Vagina (tissue), 2 donors: ENCODE data around the gene ITGA11.

Experiments used
- CTCF ChIP-seq, 3 experiments: fragments of 450-650 bp in 2 of 3; fragments of 200-600 bp in 1 of 3; sonication (generic) in 1 of 3; IDR thresholded peaks; one replicate each; pipeline ENCODE4 v1.5.1; 2017 to 2019; ENCODE audit warnings: antibody characterized with exemption in 3 of 3, mild to moderate bottlenecking in 2 of 3, moderate library complexity in 2 of 3
- POLR2A ChIP-seq, 2 donors: fragments of 450-650 bp; IDR thresholded peaks; one replicate each; pipeline ENCODE4 v1.6.1; 2017; ENCODE audit warnings: antibody characterized with exemption in 2 of 2, mild to moderate bottlenecking in 2 of 2, moderate library complexity in 2 of 2

- TF ChIP-seq POLR2A (IDR thresholded peaks at IDR 0.05) = no peak
- TF ChIP-seq CTCF (IDR thresholded peaks at IDR 0.05) = no peak
Observed at GRCh38 chr15:68335655-68336054, 96.3 kb downstream of the ITGA11 start.
